NCI-H2227 treated with DMSO at 0.1 percent for 48 hours (cell line): Measurements from ENCODE around the gene CPED1.

ENCODE experiments used
- DNase-seq: peaks from one replicate; lab custom pipeline; 2025; lab: John Stamatoyannopoulos, UW

CPED1 gene

GRCh38 chr7:121261207-121261884, 272.8 kb downstream of the CPED1 start:
- no peak for DNase-seq

- DNase-seq, result no peak
Measured at GRCh38 chr7:121262221-121262620, 273.7 kb downstream of the CPED1 start.

DNA sequence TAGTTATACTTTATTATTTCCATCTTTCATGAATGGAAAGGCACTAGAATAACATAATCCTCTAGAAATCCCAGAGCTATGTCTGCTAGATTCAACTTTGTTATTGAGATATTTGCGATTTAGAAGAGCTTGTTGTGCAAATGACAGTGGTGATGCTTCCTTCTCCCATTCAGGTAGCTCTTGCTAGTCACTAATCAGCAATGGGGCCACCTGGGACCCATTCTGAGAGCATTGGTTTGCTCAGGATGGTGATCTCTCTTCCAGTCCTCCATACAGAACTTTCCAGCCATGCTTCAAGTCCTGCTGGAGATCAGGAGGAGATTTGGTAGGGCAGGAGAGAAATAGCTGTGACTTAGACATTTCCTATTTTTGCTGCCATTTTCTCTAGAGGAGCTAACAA, 274.5 kb downstream of the CPED1 start:
- no peak for DNase-seq

DNA sequence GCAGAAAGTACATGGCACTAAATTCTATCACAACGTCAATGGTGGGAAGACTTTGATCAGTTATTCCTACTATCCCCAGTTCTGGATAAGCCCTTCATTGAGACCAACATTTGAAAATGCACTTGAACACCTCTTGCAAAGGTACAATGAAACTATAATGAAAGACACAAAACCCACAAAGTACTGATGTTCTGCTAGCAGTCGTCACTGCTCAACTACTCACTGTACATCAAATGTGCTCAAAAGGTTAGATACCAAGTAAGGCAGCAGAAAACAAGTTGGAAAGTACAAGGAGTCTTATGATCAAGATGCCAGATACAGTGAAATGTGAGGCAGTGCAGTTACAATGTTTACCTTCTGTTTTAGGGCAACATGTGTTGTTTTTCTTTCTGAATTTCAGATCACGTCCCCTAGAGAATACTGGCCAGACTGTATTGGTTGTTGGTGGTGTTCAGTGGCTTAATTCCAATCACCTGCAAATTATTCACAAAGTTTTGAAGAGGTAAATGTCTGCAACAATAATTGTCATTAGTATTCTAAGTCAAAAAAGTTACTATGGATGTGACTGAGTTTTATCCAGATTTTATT, 277.9 kb downstream of the CPED1 start:
- no peak for DNase-seq

DNA sequence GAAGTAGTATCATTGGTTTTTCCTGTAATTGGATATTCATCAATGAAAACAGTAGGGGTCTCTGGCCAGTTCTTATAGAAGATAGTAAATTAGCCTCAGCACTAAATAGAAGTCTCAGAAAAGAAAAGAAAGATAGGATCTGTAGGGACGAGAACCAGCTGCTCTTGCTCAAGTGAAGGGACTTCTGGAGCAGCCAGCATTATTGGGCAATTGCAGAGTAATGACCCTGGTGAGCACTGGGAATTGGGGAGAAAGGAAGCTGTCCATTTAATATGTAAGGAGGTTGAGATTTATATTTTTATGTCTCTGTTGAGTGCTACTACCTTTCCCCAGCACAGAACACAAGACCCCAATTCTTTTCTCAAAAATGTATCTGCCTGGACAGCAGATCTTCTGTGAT, 279.1 kb downstream of the CPED1 start:
- no peak for DNase-seq

DNA sequence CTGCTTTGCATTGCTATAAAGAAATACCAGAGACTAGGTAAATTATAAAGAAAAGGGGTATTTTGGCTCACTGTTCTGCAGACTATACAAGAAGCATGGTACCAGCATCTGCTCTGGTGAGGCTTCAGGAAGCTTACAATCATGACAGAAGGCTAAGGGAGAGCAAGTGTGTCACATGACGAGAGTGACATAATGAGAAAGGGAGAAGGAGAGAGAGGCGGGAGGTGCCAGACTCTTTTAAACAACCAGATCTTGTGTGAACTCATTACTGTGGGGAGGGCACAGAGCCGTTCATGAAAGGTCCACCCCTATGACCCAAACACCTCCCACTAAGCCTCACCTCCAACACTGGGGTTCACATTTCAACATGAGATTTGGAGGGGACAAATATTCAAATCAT, 281.3 kb downstream of the CPED1 start:
- DNase-seq, result no peak

DNA sequence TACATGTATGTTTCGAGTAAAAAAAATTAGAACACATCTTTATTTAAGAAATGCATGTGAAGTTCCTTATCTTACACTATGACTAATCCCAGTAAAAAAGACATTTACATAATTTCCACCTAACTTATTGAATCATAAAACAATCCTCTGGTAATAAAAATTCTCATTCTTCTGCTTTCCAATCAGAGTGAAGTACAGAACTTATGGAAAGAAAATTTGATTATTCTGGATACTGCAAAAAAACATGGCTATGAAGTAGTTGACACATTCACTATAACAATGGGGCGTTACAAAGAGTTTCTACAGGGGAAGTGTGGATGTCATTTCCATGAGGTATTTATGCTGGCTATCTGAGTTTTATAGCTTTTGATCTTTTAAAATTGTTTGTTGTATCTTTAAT, 282.6 kb downstream of the CPED1 start:
- DNase-seq, result no peak

DNA sequence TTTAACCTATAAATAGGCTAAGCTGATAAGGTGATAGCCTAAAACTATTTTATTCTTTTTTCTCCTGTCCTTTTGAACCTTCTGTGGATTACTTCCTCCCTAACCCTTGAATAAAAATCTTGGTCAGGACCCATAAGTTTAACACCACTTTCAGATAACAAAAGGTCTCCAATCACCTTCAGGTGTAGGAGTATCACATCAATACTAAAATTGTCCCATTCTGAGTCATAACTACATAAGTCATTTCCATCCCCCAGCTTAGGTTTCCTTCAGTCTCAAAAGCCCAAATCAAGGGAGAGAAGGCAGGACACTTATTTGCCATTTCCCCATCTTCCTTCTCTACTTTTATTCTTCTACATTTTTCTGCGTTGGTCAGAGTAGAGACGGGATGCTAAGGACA, 283.4 kb downstream of the CPED1 start:
- DNase-seq, result no peak

DNA sequence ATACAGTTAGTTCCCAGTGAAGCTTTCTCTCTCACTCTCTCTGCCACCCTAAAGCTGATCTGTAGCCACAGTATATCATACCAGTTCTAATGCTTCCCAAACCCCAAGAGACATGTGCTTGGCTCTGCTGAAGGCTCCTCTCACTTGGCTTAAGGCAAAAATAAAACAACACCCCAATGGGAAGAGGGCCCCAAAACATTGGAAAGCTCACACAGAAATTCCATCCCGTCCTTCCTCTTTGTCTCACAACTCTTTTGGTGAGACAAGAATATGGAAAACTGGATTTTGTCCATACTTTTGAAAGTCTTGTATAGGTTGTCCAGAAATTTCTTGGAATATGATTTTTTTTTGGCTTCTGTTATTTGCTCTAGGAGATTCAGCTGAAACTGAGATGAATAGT, 284.2 kb downstream of the CPED1 start:
- DNase-seq, result no peak

DNA sequence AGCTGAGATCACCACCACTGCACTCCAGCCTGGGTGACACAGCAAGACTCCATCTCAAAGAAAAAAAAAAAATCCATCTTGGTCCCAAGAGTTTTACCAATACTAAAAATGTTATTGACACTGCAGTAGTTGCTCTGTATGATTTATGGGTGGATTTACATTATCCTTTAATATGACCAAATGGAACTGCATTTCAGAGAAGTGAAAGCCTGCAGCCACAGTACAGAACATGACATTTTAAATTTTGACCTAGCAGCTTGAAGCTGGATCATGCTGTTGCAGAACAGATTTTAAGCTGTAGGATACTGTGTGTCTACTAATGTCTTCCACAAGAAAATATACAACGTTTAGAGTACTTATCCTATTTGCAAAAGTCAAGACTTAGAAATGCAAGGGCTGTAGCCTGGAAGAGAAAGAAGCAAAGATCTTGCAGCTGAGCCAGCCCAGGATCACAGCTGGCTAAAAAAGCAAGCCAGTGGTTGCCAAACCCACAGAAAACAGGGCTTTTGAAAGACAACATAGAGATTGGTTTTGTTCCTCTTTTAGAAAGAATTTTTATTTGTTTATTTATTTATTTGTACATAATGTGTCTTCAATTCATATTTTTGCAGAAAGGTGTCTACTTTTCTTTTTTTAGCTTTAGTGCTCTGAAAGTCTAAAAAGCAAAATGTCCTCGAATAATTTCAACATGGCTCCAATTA, 285.1 kb downstream of the CPED1 start:
- no peak for DNase-seq

DNA sequence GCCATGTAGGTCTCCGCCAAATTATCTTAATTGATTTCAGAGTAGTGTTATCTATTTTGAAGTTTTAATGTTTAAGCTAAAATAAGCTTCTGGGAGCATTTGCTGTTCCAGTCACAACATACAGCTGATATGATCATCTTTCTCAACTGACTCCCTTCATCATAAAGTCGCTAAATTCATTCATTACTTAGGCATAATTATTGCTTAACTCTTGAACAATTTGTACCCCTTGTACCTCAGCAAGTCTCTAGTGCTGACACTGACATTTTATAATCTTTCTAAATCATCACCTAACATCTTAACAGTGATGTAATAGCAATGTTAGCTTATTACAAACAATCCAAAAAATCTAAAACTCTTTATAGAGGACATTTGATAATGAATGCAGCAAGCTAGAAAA, 286.0 kb downstream of the CPED1 start:
- DNase-seq, result no peak

DNA sequence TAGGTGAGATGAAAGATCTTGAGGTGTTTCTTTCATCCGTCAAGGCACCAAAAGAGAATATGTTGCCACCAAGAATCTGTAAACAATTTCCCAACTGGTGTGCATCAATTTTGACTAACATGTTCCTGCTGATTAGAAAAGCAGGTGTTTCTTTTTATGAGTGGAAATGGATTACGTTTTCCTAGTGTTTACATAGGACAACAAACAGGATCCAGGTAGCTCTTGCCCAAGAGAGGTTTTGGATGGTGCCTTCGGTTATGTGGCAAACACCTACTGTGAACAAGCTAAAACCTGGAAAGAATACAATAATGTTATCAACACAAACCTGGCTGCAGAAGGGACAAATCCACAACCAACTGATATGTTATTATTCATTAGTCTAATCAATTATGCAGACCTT, 286.7 kb downstream of the CPED1 start:
- DNase-seq, result no peak

- no peak for DNase-seq
Measured at GRCh38 chr7:121276313-121276712, 287.8 kb downstream of the CPED1 start.

DNA sequence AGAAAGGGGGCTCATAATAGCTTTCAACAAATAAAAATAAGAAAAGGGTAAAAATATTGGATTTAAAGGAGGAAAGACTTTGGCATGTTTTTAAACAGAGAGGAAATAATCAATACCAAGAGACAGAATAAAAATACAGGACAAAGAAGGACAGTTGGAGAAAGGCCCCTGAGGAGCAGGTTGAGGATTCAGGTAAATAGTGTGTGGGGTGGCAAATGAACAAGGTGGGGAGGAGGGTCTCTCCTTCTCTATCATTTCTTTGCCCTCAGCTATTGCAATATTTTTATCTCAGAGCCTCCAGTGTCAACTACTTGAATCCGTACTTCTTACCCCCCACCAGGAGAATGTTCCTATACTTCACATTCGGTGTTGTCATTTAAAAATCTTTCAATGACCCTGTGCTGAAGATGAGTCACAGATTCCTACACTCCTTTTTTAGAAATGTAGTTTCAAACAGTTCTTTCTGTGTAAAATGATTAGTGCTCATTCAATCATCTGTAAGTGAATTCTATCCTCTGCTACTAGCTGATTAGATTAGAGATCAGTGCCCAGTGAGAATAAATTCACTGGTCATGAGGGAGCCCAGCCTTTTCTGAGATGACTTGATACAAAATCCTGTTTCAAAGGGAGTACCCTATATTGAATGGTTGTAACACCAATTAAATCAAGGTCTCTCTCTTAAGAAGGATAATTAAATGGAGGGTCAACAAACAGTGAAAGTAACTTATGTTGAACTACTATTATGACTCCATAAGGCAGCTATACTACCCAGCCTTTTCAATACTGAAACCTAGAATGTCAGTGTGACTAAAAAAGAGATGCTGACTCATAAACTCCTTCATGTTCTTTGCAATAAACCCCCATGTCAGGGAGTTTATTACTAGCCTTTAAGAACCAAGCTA, 289.9 kb downstream of the CPED1 start:
- DNase-seq, result no peak

DNA sequence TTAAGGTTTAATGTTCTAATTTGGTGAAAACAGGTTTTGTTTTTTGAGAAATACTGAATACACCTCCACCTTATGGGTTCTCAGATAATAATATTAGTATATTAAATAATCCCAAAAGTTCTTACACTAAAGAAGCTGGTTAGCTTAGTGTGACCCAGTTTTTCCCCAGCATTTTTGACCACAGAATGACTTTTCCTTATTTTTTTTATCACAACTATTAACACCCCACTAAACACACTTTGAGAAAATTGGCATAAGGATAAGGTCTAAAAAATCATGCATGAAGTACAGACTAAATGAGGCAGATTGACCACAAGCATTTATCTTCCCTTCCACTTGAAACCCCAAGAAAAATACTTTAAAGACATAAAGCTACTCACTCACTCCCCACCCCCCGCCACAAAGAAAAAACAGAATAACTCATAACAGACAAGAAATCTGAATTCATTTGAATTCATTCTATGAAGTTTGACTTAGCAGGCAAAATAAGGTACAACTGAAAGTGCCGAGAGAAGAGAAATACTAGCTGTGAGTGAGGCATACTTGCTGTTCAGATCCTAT, 290.6 kb downstream of the CPED1 start:
- DNase-seq, result no peak

DNA sequence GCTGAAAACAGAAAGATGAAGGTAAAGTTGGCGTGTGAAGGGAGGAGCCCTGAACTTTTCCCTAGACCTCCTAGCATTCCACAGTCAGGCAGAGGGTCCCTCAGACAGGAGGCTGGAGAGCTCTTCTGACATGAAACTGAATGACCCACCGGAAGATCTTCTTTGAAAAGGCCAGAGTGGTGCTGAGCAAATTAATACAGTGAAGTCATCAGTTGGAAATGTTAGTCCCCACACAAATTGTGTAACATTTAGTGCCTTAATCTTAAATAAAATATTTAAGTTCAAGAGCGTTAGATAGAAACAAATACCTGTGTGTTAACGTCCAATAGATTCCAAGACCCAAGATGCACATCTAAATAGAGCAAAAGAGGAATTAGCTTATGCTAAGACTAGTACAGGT, 291.3 kb downstream of the CPED1 start:
- no peak for DNase-seq

DNA sequence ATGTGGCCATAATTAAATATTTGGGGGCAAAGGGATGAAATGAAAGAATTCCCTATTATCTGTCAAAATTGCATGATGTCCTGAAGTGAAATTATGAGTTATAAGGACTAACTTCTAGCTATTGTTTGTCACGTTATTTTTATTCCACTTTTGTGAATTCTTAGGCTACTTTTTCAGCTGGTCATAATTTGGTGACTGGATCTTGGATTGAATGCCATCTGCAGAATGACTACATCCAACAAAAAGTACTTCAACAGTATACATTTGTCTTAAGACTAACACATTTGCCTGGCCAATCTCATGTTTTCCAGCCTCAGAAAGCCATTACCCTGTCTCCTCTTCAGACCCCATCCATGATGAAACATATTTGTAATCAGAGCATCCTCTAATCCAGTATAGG, 292.1 kb downstream of the CPED1 start:
- DNase-seq, result no peak

DNA sequence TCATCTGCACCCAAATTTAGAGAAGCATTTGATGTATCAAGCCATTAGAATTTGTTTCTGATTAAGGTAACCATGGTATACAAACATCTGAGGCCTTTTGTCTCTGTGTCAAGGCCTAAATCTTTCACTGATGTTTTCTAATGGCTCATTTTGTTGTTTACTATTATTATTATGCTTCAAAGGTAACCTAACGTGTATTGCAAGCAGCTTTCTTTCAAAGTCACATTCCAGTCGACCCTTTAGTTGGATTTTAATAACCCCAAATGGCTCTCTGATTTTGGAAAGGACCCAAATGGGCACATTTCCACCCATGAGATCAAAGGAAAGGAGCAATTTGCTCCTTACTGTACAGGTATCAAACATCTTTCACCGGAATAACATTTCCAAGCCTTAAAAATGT, 293.6 kb downstream of the CPED1 start:
- no peak for DNase-seq

DNA sequence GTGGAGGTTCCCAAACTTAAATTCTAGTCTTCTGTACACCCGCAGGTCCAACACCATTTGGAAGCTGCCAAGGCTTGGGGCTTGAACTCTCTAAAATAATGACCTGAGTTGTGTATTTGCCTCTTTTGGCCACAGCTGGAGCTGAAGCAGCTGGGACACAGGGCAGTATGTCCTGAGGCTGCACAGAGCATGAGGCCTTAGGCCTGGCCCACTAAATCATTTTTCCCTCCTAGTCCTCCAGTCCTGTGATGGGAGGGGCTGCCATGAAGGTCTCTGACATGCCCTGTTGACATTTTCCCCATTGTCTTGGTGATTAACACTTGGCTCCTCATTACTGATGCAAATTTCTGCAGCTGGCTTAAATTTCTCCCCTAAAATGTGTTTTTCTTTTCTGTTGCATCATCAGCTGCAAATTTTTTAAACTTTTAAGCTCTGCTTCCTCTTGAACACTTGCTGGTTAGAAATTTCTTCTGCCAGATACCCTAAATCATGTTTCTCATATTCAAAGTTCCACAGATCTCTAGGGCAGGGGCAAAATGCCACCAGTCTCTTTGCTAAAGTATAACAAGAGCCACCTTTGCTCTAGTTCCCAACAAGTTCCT, 296.7 kb downstream of the CPED1 start:
- DNase-seq, result no peak

GRCh38 chr7:121286186-121286585, 297.7 kb downstream of the CPED1 start:
- no peak for DNase-seq

- DNase-seq, result no peak
Measured at GRCh38 chr7:121286742-121287734, 298.5 kb downstream of the CPED1 start.
